Parathyroid adenoma (tissue), 2 donors: ENCODE measurements around the gene RPS6KA5.

Source experiments
- H2AFZ ChIP-seq: fragments of 300-600 bp; sonication (generic); one replicate; pipeline ENCODE4 v1.7.0; 2017; ENCODE audit warnings: antibody characterized with exemption, mild to moderate bottlenecking
- H3K27ac ChIP-seq: fragments of 300-600 bp; sonication (generic); one replicate; pipeline ENCODE4 v1.7.0; 2017
- H3K27me3 ChIP-seq: fragments of 300-600 bp; sonication (generic); one replicate; pipeline ENCODE4 v1.7.0; 2017; ENCODE audit warnings: low read length; ENCODE audit not compliant: control insufficient read depth, insufficient read depth
- H3K36me3 ChIP-seq: fragments of 300-600 bp; sonication (generic); one replicate; pipeline ENCODE4 v1.7.0; 2017; ENCODE audit warnings: low read length; ENCODE audit not compliant: control insufficient read depth, insufficient read depth
- H3K4me1 ChIP-seq: fragments of 300-600 bp; sonication (generic); one replicate; pipeline ENCODE4 v1.7.0; 2017; ENCODE audit warnings: control low read depth
- H3K4me2 ChIP-seq: fragments of 300-600 bp; sonication (generic); one replicate; pipeline ENCODE4 v1.7.0; 2017; ENCODE audit warnings: low read length
- H3K4me3 ChIP-seq: fragments of 300-600 bp; sonication (generic); one replicate; pipeline ENCODE4 v1.7.0; 2017; ENCODE audit warnings: low read depth, low read length
- H3K79me2 ChIP-seq: fragments of 300-600 bp; sonication (generic); one replicate; pipeline ENCODE4 v1.7.0; 2017; ENCODE audit warnings: control low read depth
- H3K9ac ChIP-seq: fragments of 300-600 bp; sonication (generic); one replicate; pipeline ENCODE4 v1.7.0; 2017; ENCODE audit warnings: mild to moderate bottlenecking
- H3K9me3 ChIP-seq: fragments of 300-600 bp; sonication (generic); one replicate; pipeline ENCODE4 v1.7.0; 2017; ENCODE audit warnings: low read length; ENCODE audit not compliant: control insufficient read depth
- CTCF ChIP-seq: fragments of 300-600 bp; sonication (generic); IDR thresholded peaks from one replicate; pipeline ENCODE4 v1.7.0; 2017; ENCODE audit warnings: antibody characterized with exemption, mild to moderate bottlenecking
- donor health status: primary hyperparathyroidism.

Gene RPS6KA5

DNA sequence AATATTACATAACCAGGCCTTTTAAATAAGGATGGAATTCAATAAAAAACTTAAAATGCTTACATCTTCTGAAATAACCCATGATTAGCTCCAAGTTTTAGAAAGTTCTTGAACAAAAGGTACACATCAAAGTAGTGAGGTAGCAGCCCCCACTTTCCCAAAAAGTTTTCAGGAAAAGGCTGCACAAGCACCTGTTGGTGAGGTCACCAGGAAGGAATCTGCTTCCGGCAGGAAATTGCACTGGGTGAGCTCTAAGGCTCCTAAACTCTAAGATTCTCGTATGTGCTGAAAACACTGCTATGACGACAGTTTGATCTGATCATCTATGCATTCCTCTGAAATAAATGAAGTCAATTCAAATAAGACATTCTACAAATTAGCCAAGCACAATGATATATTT, 210.0 kb downstream of the RPS6KA5 start:
- H2AFZ ChIP-seq = no peak overlapping the region
- H3K79me2 ChIP-seq = no peaks in the 10 kb centered on the region
- no peak overlapping the region for H3K4me2 ChIP-seq
- H3K36me3 ChIP-seq = no peaks in the 10 kb centered on the region
- H3K4me3 ChIP-seq = no peak overlapping the region
- no peak overlapping the region for H3K27ac ChIP-seq
- no peaks in the 10 kb centered on the region for H3K27me3 ChIP-seq
- H3K9ac ChIP-seq = no peak overlapping the region
- TF ChIP-seq CTCF = no peak
- H3K4me1 ChIP-seq = no peaks in the 10 kb centered on the region
- H3K9me3 ChIP-seq = no peaks in the 10 kb centered on the region

- Histone ChIP-seq H3K9me3 (no peaks in the 10 kb centered on the region), H3K27ac (no peak overlapping the region), H3K27me3 (no peaks in the 10 kb centered on the region), H3K36me3 (no peaks in the 10 kb centered on the region), H3K79me2 (no peaks in the 10 kb centered on the region), H3K4me2 (no peak overlapping the region), H2AFZ (no peak overlapping the region), H3K9ac (no peak overlapping the region), H3K4me3 (no peak overlapping the region), H3K4me1 (no peaks in the 10 kb centered on the region)
- no peak for TF ChIP-seq CTCF
These were observed 210.5 kb downstream of the RPS6KA5 start for GRCh38 chr14:90849787-90850444.

GRCh38 chr14:90848944-90849731, 211.3 kb downstream of the RPS6KA5 start:
- Histone ChIP-seq H3K4me1 (no peaks in the 10 kb centered on the region), H3K9ac (no peak overlapping the region), H3K27me3 (no peaks in the 10 kb centered on the region), H3K27ac (no peak overlapping the region), H3K9me3 (no peaks in the 10 kb centered on the region), H3K4me2 (no peak overlapping the region), H2AFZ (no peak overlapping the region), H3K79me2 (no peaks in the 10 kb centered on the region), H3K36me3 (no peaks in the 10 kb centered on the region), H3K4me3 (no peak overlapping the region)
- no peak for TF ChIP-seq CTCF

GRCh38 chr14:90846511-90846910, 213.9 kb downstream of the RPS6KA5 start:
- H3K4me1 ChIP-seq = no peaks in the 10 kb centered on the region
- H3K27me3 ChIP-seq = no peaks in the 10 kb centered on the region
- H3K9ac ChIP-seq = no peak overlapping the region
- H3K9me3 ChIP-seq = no peaks in the 10 kb centered on the region
- no peak overlapping the region for H3K4me2 ChIP-seq
- no peak for TF ChIP-seq CTCF
- no peak overlapping the region for H2AFZ ChIP-seq
- no peaks in the 10 kb centered on the region for H3K36me3 ChIP-seq
- no peak overlapping the region for H3K4me3 ChIP-seq
- H3K27ac ChIP-seq = no peak overlapping the region
- no peaks in the 10 kb centered on the region for H3K79me2 ChIP-seq

DNA sequence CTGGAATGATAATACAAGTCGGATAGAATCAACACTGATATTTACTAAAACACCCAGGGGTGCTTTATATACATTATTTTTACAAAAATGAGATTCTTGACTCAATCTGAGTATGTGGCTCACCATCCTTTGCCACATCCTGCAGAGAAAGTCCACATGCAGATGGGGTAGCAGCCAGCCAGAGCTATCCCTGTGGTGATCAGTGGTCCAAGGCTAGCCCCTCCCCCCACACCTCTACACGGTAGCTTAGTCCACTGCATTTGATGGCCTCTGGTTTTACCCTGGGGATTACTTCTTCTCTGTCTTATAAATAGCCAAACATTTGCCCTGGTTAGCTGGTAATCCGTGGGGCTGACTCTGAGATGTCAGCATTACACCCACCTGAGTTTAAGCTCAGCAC, 216.1 kb downstream of the RPS6KA5 start:
- H3K9ac ChIP-seq = no peak overlapping the region
- H3K9me3 ChIP-seq = no peaks in the 10 kb centered on the region
- H3K79me2 ChIP-seq = no peaks in the 10 kb centered on the region
- no peak overlapping the region for H2AFZ ChIP-seq
- no peaks in the 10 kb centered on the region for H3K27me3 ChIP-seq
- no peak overlapping the region for H3K4me2 ChIP-seq
- no peaks in the 10 kb centered on the region for H3K36me3 ChIP-seq
- H3K4me3 ChIP-seq = no peak overlapping the region
- H3K27ac ChIP-seq = no peak overlapping the region
- H3K4me1 ChIP-seq = no peaks in the 10 kb centered on the region
- no peak for TF ChIP-seq CTCF
